ENCODE results near the gene CEACAM7.

DNA sequence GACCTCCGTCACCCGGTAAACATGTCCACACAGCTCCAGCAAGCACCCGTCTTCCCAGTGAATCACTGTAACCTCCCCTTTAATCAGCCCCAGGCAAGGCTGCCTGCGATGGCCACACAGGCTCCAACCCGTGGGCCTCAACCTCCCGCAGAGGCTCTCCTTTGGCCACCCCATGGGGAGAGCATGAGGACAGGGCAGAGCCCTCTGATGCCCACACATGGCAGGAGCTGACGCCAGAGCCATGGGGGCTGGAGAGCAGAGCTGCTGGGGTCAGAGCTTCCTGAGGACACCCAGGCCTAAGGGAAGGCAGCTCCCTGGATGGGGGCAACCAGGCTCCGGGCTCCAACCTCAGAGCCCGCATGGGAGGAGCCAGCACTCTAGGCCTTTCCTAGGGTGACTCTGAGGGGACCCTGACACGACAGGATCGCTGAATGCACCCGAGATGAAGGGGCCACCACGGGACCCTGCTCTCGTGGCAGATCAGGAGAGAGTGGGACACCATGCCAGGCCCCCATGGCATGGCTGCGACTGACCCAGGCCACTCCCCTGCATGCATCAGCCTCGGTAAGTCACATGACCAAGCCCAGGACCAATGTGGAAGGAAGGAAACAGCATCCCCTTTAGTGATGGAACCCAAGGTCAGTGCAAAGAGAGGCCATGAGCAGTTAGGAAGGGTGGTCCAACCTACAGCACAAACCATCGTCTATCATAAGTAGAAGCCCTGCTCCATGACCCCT lies 11.3 kb upstream of the CEACAM7 start:
- no peak for TF ChIP-seq NFIB (CRISPR knock-in tag; IDR thresholded peaks at IDR 0.05; ENCODE audit: borderline replicate concordance)
- TF ChIP-seq, protein P1, sequence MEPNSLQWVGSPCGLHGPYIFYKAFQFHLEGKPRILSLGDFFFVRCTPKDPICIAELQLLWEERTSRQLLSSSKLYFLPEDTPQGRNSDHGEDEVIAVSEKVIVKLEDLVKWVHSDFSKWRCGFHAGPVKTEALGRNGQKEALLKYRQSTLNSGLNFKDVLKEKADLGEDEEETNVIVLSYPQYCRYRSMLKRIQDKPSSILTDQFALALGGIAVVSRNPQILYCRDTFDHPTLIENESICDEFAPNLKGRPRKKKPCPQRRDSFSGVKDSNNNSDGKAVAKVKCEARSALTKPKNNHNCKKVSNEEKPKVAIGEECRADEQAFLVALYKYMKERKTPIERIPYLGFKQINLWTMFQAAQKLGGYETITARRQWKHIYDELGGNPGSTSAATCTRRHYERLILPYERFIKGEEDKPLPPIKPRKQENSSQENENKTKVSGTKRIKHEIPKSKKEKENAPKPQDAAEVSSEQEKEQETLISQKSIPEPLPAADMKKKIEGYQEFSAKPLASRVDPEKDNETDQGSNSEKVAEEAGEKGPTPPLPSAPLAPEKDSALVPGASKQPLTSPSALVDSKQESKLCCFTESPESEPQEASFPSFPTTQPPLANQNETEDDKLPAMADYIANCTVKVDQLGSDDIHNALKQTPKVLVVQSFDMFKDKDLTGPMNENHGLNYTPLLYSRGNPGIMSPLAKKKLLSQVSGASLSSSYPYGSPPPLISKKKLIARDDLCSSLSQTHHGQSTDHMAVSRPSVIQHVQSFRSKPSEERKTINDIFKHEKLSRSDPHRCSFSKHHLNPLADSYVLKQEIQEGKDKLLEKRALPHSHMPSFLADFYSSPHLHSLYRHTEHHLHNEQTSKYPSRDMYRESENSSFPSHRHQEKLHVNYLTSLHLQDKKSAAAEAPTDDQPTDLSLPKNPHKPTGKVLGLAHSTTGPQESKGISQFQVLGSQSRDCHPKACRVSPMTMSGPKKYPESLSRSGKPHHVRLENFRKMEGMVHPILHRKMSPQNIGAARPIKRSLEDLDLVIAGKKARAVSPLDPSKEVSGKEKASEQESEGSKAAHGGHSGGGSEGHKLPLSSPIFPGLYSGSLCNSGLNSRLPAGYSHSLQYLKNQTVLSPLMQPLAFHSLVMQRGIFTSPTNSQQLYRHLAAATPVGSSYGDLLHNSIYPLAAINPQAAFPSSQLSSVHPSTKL (CRISPR knock-in tag; IDR thresholded peaks at IDR 0.05), result no peak
- TF ChIP-seq ZNF12 (CRISPR knock-in tag; IDR thresholded peaks at IDR 0.05), result no peak
- TF ChIP-seq ZFP36 (IDR thresholded peaks at IDR 0.05; ENCODE audit: borderline replicate concordance, low read depth, low read length, partially characterized antibody), result no peak
- TF ChIP-seq TAF1 (CRISPR knock-in tag; IDR thresholded peaks at IDR 0.05), result no peak

All from HepG2 (cell line).